ENCODE results near the gene PSMD6.

The PSMD6 gene

DNA sequence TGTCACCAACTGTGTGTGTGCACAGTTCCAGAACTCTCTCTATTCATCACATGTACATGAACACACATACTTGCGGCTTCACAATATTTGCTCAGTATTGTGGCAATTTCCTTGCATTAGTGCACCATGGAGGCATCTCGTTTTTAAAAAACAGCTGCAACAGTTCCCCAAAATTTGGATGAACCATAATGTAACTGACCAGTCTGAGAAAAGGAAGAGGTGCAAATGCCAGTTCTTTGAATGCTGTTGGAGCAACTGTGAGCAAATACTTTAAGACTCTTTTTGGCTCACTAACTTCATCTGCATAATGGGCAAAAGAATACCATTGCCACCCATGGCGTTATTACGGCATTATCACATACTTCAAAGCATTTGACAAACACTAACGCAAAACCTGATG, 38.3 kb upstream of the PSMD6 start:
- no peaks in the 10 kb centered on the region for H3K36me3 ChIP-seq (ENCODE audit: insufficient read depth, insufficient read length, low read length)
- TF ChIP-seq ZNF274 (IDR thresholded peaks at IDR 0.05; ENCODE audit: low read depth, low read length): no peak
- no peak for TF ChIP-seq YY1 (IDR thresholded peaks at IDR 0.05; ENCODE audit: insufficient read depth, insufficient read length)
- TF ChIP-seq SUZ12 (IDR thresholded peaks at IDR 0.05; ENCODE audit: extremely low read depth, insufficient read depth, insufficient read length): no peak
- H3K9ac ChIP-seq (ENCODE audit: insufficient read length, low read depth): no peak overlapping the region
- H3K4me3 ChIP-seq (ENCODE audit: insufficient read length, low read depth): no peak overlapping the region
- no peaks in the 10 kb centered on the region for H3K27me3 ChIP-seq (ENCODE audit: insufficient read depth, insufficient read length)
- no peaks in the 10 kb centered on the region for H3K9me3 ChIP-seq (ENCODE audit: insufficient read depth, low read length)
- DNase-seq (ENCODE audit: low read depth, low spot score): no peak
- no peaks in the 10 kb centered on the region for H3K4me1 ChIP-seq (ENCODE audit: insufficient read depth, insufficient read length)

GRCh38 chr3:64059484-64060175, 36.3 kb upstream of the PSMD6 start:
- Histone ChIP-seq H3K9ac (ENCODE audit: insufficient read length, low read depth) (no peak overlapping the region), H3K36me3 (ENCODE audit: insufficient read depth, insufficient read length, low read length) (no peaks in the 10 kb centered on the region), H3K9me3 (ENCODE audit: insufficient read depth, low read length) (no peaks in the 10 kb centered on the region), H3K27me3 (ENCODE audit: insufficient read depth, insufficient read length) (no peaks in the 10 kb centered on the region), H3K4me1 (ENCODE audit: insufficient read depth, insufficient read length) (no peaks in the 10 kb centered on the region), H3K4me3 (ENCODE audit: insufficient read length, low read depth) (no peak overlapping the region)
- DNase-seq (ENCODE audit: low read depth, low spot score): no peak
- TF ChIP-seq YY1 (IDR thresholded peaks at IDR 0.05; ENCODE audit: insufficient read depth, insufficient read length) (no peak), ZNF274 (IDR thresholded peaks at IDR 0.05; ENCODE audit: low read depth, low read length) (no peak), SUZ12 (IDR thresholded peaks at IDR 0.05; ENCODE audit: extremely low read depth, insufficient read depth, insufficient read length) (no peak)

DNA sequence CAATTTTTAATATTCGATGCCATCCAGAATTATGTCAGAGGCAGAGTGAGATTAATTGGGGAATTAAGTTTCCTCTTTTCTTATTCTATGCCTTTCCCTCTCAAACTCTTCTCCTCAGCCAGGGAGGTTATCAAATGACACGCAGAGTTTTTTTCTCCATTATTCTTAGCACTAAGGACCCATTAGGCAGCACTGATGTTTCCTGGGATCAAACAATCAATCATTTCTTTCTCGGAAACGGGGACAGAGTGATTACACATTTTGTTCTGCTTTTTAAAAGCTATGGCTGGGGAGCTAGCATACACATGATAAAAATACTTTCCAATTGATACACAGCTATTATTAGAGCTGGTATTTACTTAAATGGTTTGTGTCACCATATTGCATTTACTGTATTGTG, 35.3 kb upstream of the PSMD6 start:
- no peaks in the 10 kb centered on the region for H3K9me3 ChIP-seq (ENCODE audit: insufficient read depth, low read length)
- H3K4me3 ChIP-seq (ENCODE audit: insufficient read length, low read depth): no peak overlapping the region
- no peaks in the 10 kb centered on the region for H3K27me3 ChIP-seq (ENCODE audit: insufficient read depth, insufficient read length)
- TF ChIP-seq YY1 (IDR thresholded peaks at IDR 0.05; ENCODE audit: insufficient read depth, insufficient read length): no peak
- TF ChIP-seq SUZ12 (IDR thresholded peaks at IDR 0.05; ENCODE audit: extremely low read depth, insufficient read depth, insufficient read length): no peak
- no peak for TF ChIP-seq ZNF274 (IDR thresholded peaks at IDR 0.05; ENCODE audit: low read depth, low read length)
- no peaks in the 10 kb centered on the region for H3K36me3 ChIP-seq (ENCODE audit: insufficient read depth, insufficient read length, low read length)
- H3K9ac ChIP-seq (ENCODE audit: insufficient read length, low read depth): no peak overlapping the region
- H3K4me1 ChIP-seq (ENCODE audit: insufficient read depth, insufficient read length): no peaks in the 10 kb centered on the region
- no peak for DNase-seq (ENCODE audit: low read depth, low spot score)

DNA sequence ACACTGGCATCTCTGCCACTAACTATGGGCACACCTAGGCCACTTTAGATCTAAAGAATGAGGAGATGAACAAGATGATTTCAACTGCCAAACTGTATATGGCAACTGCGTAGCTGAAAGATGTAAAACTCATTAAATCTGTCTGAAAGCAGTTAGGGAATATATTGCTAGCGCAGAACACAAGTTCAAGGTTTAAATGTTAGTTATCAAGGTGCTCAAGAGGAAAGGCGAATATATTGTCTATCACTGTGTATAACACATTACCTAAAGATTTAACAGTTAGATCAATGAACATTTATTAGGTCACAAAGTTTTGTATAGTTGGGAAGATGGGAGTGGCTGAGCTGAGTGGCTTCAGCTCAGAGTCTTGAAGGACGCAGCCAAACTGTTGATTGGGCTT, 33.9 kb upstream of the PSMD6 start:
- DNase-seq (ENCODE audit: low read depth, low spot score): no peak
- TF ChIP-seq YY1 (IDR thresholded peaks at IDR 0.05; ENCODE audit: insufficient read depth, insufficient read length) (no peak), ZNF274 (IDR thresholded peaks at IDR 0.05; ENCODE audit: low read depth, low read length) (no peak), SUZ12 (IDR thresholded peaks at IDR 0.05; ENCODE audit: extremely low read depth, insufficient read depth, insufficient read length) (no peak)
- H3K4me1 ChIP-seq (ENCODE audit: insufficient read depth, insufficient read length): no peaks in the 10 kb centered on the region
- H3K9ac ChIP-seq (ENCODE audit: insufficient read length, low read depth): no peak overlapping the region
- H3K9me3 ChIP-seq (ENCODE audit: insufficient read depth, low read length): no peaks in the 10 kb centered on the region
- H3K27me3 ChIP-seq (ENCODE audit: insufficient read depth, insufficient read length): no peaks in the 10 kb centered on the region
- no peaks in the 10 kb centered on the region for H3K36me3 ChIP-seq (ENCODE audit: insufficient read depth, insufficient read length, low read length)
- no peak overlapping the region for H3K4me3 ChIP-seq (ENCODE audit: insufficient read length, low read depth)

GRCh38 chr3:64056606-64057180, 33.4 kb upstream of the PSMD6 start:
- no peak for DNase-seq (ENCODE audit: low read depth, low spot score)
- TF ChIP-seq SUZ12 (IDR thresholded peaks at IDR 0.05; ENCODE audit: extremely low read depth, insufficient read depth, insufficient read length): no peak
- no peak for TF ChIP-seq ZNF274 (IDR thresholded peaks at IDR 0.05; ENCODE audit: low read depth, low read length)
- no peak for TF ChIP-seq YY1 (IDR thresholded peaks at IDR 0.05; ENCODE audit: insufficient read depth, insufficient read length)

GRCh38 chr3:64055076-64055475, 31.8 kb upstream of the PSMD6 start:
- Histone ChIP-seq H3K9ac (ENCODE audit: insufficient read length, low read depth) (no peak overlapping the region), H3K27me3 (ENCODE audit: insufficient read depth, insufficient read length) (no peaks in the 10 kb centered on the region)
- TF ChIP-seq SUZ12 (IDR thresholded peaks at IDR 0.05; ENCODE audit: extremely low read depth, insufficient read depth, insufficient read length): no peak
- no peak for TF ChIP-seq YY1 (IDR thresholded peaks at IDR 0.05; ENCODE audit: insufficient read depth, insufficient read length)
- no peak for TF ChIP-seq ZNF274 (IDR thresholded peaks at IDR 0.05; ENCODE audit: low read depth, low read length)

More at GRCh38 chr3:64056606-64057180, 33.4 kb upstream of the PSMD6 start:
- Histone ChIP-seq H3K9me3 (ENCODE audit: insufficient read depth, low read length) (no peaks in the 10 kb centered on the region), H3K9ac (ENCODE audit: insufficient read length, low read depth) (no peak overlapping the region), H3K4me3 (ENCODE audit: insufficient read length, low read depth) (no peak overlapping the region), H3K36me3 (ENCODE audit: insufficient read depth, insufficient read length, low read length) (no peaks in the 10 kb centered on the region), H3K4me1 (ENCODE audit: insufficient read depth, insufficient read length) (no peaks in the 10 kb centered on the region), H3K27me3 (ENCODE audit: insufficient read depth, insufficient read length) (no peaks in the 10 kb centered on the region)

DNA sequence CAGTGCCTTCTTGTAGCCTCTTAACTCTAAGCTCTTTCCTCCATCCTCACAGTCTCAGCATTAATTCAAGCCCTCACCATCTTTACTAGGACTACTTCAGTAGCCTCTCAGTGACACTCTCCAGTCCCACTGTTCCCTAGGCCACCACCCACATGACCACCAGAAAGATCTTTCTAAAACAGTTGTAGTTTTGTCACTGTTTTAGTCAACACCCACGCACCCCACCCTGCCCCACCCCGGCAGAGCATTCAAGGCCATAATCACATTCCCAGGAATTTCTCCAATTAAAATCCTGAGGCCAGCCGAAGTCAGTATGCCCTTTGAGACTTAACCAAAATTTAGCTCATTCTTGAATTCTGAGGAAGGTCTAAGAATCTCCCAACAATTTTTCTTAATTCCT, 31.2 kb upstream of the PSMD6 start:
- no peaks in the 10 kb centered on the region for H3K4me1 ChIP-seq (ENCODE audit: insufficient read depth, insufficient read length)
- no peak overlapping the region for H3K9ac ChIP-seq (ENCODE audit: insufficient read length, low read depth)
- H3K27me3 ChIP-seq (ENCODE audit: insufficient read depth, insufficient read length): no peaks in the 10 kb centered on the region
- H3K9me3 ChIP-seq (ENCODE audit: insufficient read depth, low read length): no peaks in the 10 kb centered on the region
- TF ChIP-seq ZNF274 (IDR thresholded peaks at IDR 0.05; ENCODE audit: low read depth, low read length) (no peak), YY1 (IDR thresholded peaks at IDR 0.05; ENCODE audit: insufficient read depth, insufficient read length) (no peak), SUZ12 (IDR thresholded peaks at IDR 0.05; ENCODE audit: extremely low read depth, insufficient read depth, insufficient read length) (no peak)
- H3K36me3 ChIP-seq (ENCODE audit: insufficient read depth, insufficient read length, low read length): no peaks in the 10 kb centered on the region
- DNase-seq (ENCODE audit: low read depth, low spot score): no peak
- no peak overlapping the region for H3K4me3 ChIP-seq (ENCODE audit: insufficient read length, low read depth)

More at GRCh38 chr3:64055076-64055475, 31.8 kb upstream of the PSMD6 start:
- Histone ChIP-seq H3K4me3 (ENCODE audit: insufficient read length, low read depth) (no peak overlapping the region), H3K4me1 (ENCODE audit: insufficient read depth, insufficient read length) (no peaks in the 10 kb centered on the region), H3K36me3 (ENCODE audit: insufficient read depth, insufficient read length, low read length) (no peaks in the 10 kb centered on the region), H3K9me3 (ENCODE audit: insufficient read depth, low read length) (no peaks in the 10 kb centered on the region)
- DNase-seq (ENCODE audit: low read depth, low spot score): no peak

Measured in NT2/D1 (cell line).